K562 (cell line): ENCODE results near the gene SLC26A11. TPM values are rescaled to one million over a fixed set of nuclear protein-coding genes. Genes with fewer than 3 reads are reported as not detected.

ENCODE experiments used
- ATAC-seq: fragments of 200-7000 bp; cut with Tn5 transposase; 3 replicates; pipeline ENCODE4 v1.9.1; 2020; ENCODE audit warnings: moderate library complexity
- BruUV-seq: library from RNA; stranded (reverse); fragments of 400-500 nt; replicated peaks from 2 replicates; lab custom pipeline; 2021; lab: Mats Ljungman, UMichigan
- CTCF ChIA-PET: fragments of 300-600 bp; formaldehyde crosslinking; extraction: SDS; loops from one replicate; lab custom pipeline; 2021; ENCODE audit warnings: low intra/inter-chr PET ratio; lab: Yijun Ruan, JAX
- POLR2A ChIA-PET: fragments of 300-600, 350-650 bp; sonication (Branson Sonifier 250); formaldehyde crosslinking; extraction: SDS; loops from one replicate; lab custom pipeline; 2021; ENCODE audit warnings: antibody characterized with exemption, inconsistent platforms; lab: Yijun Ruan, JAX
- DNase-seq, 4 experiments: peaks; one replicate each; pipeline versions ENCODE4 v3.0.0 to v3.0.0-alpha.2; 2011 to 2018; ENCODE audit warnings: low spot score in 3 of 4, mixed read lengths in 3 of 4; ENCODE audit errors: extremely low read depth in 1 of 4
- FAIRE-seq: peaks from 2 replicates; lab custom pipeline; 2011; peaks lifted over from hg19 to GRCh38; lab: Jason Lieb, UNC
- H2AFZ ChIP-seq: 2 replicates; pipeline ENCODE4 v1.6.0; 2011; ENCODE audit warnings: low read depth, low read length, control low read depth, inconsistent platforms
- H3K27ac ChIP-seq: fragments of 200-600 bp; 3 replicates; pipeline ENCODE4 v1.8.0; 2011; ENCODE audit warnings: low read depth, mild to moderate bottlenecking, control low read depth, inconsistent platforms, low read length, moderate library complexity, mixed read lengths; ENCODE audit errors: extremely low read depth
- H3K27me3 ChIP-seq, 2 experiments: fragments of 300-600 bp in 1 of 2; 2 replicates in 1 of 2; 3 replicates in 1 of 2; pipeline versions ENCODE4 v1.6.0 to v1.8.0; 2011; ENCODE audit warnings: inconsistent platforms in 2 of 2, low read length in 2 of 2, mild to moderate bottlenecking in 1 of 2, mixed read lengths in 1 of 2, moderate library complexity in 1 of 2; ENCODE audit not compliant: control insufficient read depth in 2 of 2, insufficient read depth in 2 of 2
- H3K36me3 ChIP-seq: fragments of 300-600 bp; 3 replicates; pipeline ENCODE4 v1.8.0; 2011; ENCODE audit warnings: mild to moderate bottlenecking, low read length, inconsistent platforms; ENCODE audit not compliant: control insufficient read depth, insufficient read depth
- H3K4me1 ChIP-seq, 2 experiments: fragments of 200-600 bp in 1 of 2; replicated peaks in 1 of 2; 2 replicates in 1 of 2; 3 replicates in 1 of 2; pipeline versions ENCODE4 v1.5.1 to v1.8.0; 2011; ENCODE audit warnings: inconsistent platforms in 2 of 2, low read length in 2 of 2, mild to moderate bottlenecking in 1 of 2, mixed read lengths in 1 of 2, moderate library complexity in 1 of 2; ENCODE audit not compliant: control insufficient read depth in 2 of 2, insufficient read depth in 2 of 2
- H3K4me2 ChIP-seq: 2 replicates; pipeline ENCODE4 v1.6.1; 2011; ENCODE audit warnings: low read length, control low read depth, inconsistent platforms, mixed read lengths; ENCODE audit not compliant: insufficient read depth
- H3K4me3 ChIP-seq: fragments of 200-600 bp; sonication (generic), shearing (Covaris generic); 2 replicates; pipeline ENCODE4 v1.5.1; 2016; ENCODE audit warnings: control low read depth, inconsistent platforms
- H3K79me2 ChIP-seq: fragments of 200-600 bp; 3 replicates; pipeline ENCODE4 v1.8.0; 2011; ENCODE audit warnings: low read length, inconsistent platforms; ENCODE audit not compliant: control insufficient read depth, insufficient read depth
- H3K9ac ChIP-seq, 2 experiments: 2 replicates each; pipeline versions ENCODE4 v1.6.0 to v1.6.1; 2011; ENCODE audit warnings: low read depth in 2 of 2, low read length in 2 of 2, control low read depth in 1 of 2, inconsistent platforms in 1 of 2, mild to moderate bottlenecking in 1 of 2, mixed read lengths in 1 of 2; ENCODE audit not compliant: insufficient read depth in 1 of 2
- H3K9me1 ChIP-seq: one replicate; pipeline ENCODE4 v1.6.0; 2011; ENCODE audit warnings: inconsistent platforms, mild to moderate bottlenecking, low read length, moderate library complexity; ENCODE audit not compliant: control insufficient read depth, insufficient read depth
- H3K9me3 ChIP-seq: replicated peaks from 2 replicates; pipeline ENCODE4 v1.5.1; 2011; ENCODE audit warnings: low read depth, low read length, inconsistent platforms; ENCODE audit not compliant: control insufficient read depth, insufficient read depth
- H4K20me1 ChIP-seq: replicated peaks from 2 replicates; pipeline ENCODE4 v1.6.1; 2011; ENCODE audit warnings: low read length, inconsistent platforms, mixed read lengths; ENCODE audit not compliant: control insufficient read depth, insufficient read depth
- CAMTA2 ChIP-seq: fragments of 250-450 bp; sonication (Bioruptor Pico); conservative IDR thresholded peaks from 2 replicates; pipeline ENCODE4 v1.5.1; 2022
- CBFB ChIP-seq: sonication (generic); formaldehyde crosslinking; IDR thresholded peaks from 2 replicates; pipeline ENCODE4 v1.4.0; 2020; ENCODE audit warnings: mild to moderate bottlenecking, missing genetic modification reagents
- CCAR2 ChIP-seq: fragments of 200-400 bp; formaldehyde crosslinking; IDR thresholded peaks from 2 replicates; pipeline ENCODE4 v1.6.1; 2017; ENCODE audit warnings: mild to moderate bottlenecking, low read depth, low read length
- PHF21A ChIP-seq: fragments of 450-650 bp; IDR thresholded peaks from 2 replicates; pipeline ENCODE4 v1.6.1; 2017; ENCODE audit warnings: low read depth, borderline replicate concordance
- POLR2AphosphoS5 ChIP-seq: IDR thresholded peaks from 2 replicates; pipeline ENCODE4 v1.6.1; 2011; ENCODE audit warnings: mild to moderate bottlenecking, low read depth, low read length, moderate library complexity; ENCODE audit not compliant: control insufficient read depth, insufficient read depth
- SNAPC5 ChIP-seq: fragments of 250-450 bp; sonication (Bioruptor Pico); IDR thresholded peaks from 2 replicates; pipeline ENCODE4 v1.8.0; 2021; ENCODE audit warnings: moderate library complexity, mild to moderate bottlenecking, inconsistent platforms
- ZNF146 ChIP-seq: IDR thresholded peaks from one replicate; pipeline ENCODE4 v1.6.1; 2018; ENCODE audit warnings: missing compliant biosample characterization; ENCODE audit not compliant: unreplicated experiment
- ZNF24 ChIP-seq: fragments of 450-650 bp; IDR thresholded peaks from 2 replicates; pipeline ENCODE4 v1.6.1; 2016
- WGBS: fragments of 100-300 bp; shearing (Covaris generic); methylation state at CpG from one replicate; pipeline ENCODE4 v1.1.6; 2016; ENCODE audit warnings: low coverage, mixed read lengths; ENCODE audit not compliant: insufficient coverage; ENCODE audit errors: missing lambda C conversion rate; 5-methylcytosine and 5-hydroxymethylcytosine counted together
- in situ Hi-C: fragments of 300-500 bp; cut with MboI; formaldehyde crosslinking; loops from 4 replicates; pipeline ENCODE4 v1.15.0; 2018; ENCODE audit warnings: inconsistent platforms, mixed read lengths
- intact Hi-C: fragments of 100-400 bp; cut with micrococcal nuclease; formaldehyde crosslinking; loops from 2 replicates; pipeline ENCODE4 v1.14.2; 2022
- polyA plus RNA-seq, 8 experiments: library from polyadenylated mRNA; depleted of rRNA in 4 of 8; stranded (reverse) in 5 of 8; unstranded in 3 of 8; fragments of >200 nt; fragmentation: Nextera tagmentation in 2 of 8; fragmentation: Illumina TruSeq in 1 of 8; extraction: Ambion mirVana in 2 of 8; extraction: Trizol in 1 of 8; gene quantifications; 2 replicates each; pipeline versions ENCODE4 v1.2.1 to v1.2.3, GENCODE V29; 2011 to 2014; ENCODE audit warnings: inconsistent platforms in 1 of 8, missing spikeins in 1 of 8
- total RNA-seq, 7 experiments: library from RNA; depleted of rRNA in 6 of 7; stranded (reverse); fragments of >200 nt in 6 of 7; fragmentation: Illumina TruSeq in 2 of 7; extraction: Trizol in 2 of 7; gene quantifications; 2 replicates each; pipeline versions ENCODE4 v1.2.1 to v1.2.3, GENCODE V29; 2011 to 2021; ENCODE audit warnings: low replicate concordance in 1 of 7
- TF ChIP-seq, protein P1 (sequence below): IDR thresholded peaks from 3 replicates; pipeline ENCODE4 v1.6.1; 2011; ENCODE audit warnings: borderline replicate concordance, mild to moderate bottlenecking, moderate library complexity; ENCODE audit not compliant: insufficient read length; ENCODE audit errors: extremely low read depth

The SLC26A11 gene
- total and polyA plus RNA-seq, 9 of the 15 experiments (the other 6 are each of a cell fraction or from before 2014, with no cell fraction given) = 0.06 to 3.1 (median 1.2) TPM; not detected in 1

DNA sequence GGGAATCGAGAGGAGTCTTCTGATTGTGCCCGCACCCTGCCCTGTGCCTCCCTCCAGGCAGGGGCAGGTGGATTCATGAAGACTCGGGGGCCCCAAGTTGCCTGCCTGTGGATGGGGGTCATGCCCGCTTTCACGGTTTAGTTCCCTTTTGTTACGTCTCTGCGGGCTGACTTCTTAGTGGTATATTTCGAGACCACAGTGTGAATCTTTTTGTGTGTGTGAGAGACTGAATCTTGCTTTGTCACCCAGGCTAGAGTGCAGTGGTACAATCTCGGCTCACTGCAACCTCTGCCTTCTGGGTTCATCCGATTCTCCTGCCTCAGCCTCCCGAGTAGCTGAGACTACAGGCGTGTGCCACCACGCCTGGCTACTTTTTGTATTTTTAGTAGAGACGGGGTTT lies 22.3 kb downstream of the SLC26A11 start:
- FAIRE-seq = no peak
- H3K79me2 ChIP-seq = no peaks in the 10 kb centered on the region
- H2AFZ ChIP-seq = no peak overlapping the region
- H3K4me2 ChIP-seq = no peak overlapping the region
- H3K9me3 ChIP-seq = no peaks in the 10 kb centered on the region
- intact Hi-C loops (no loop called here), in situ Hi-C loops (no loop called here)
- WGBS = 72% methylated on average over 14 of the region's 14 CpGs
- H4K20me1 ChIP-seq = no peaks in the 10 kb centered on the region
- H3K27ac ChIP-seq = no peak overlapping the region
- no peaks in the 10 kb centered on the region for H3K27me3 ChIP-seq
- no peak for DNase-seq
- peaks cover 0 to 22% of the 10 kb centered on the region in 2 experiments; a peak in 2 of 5 replicates for H3K4me1 ChIP-seq
- H3K36me3 ChIP-seq = no peaks in the 10 kb centered on the region
- no peaks in the 10 kb centered on the region for H3K9me1 ChIP-seq
- CTCF ChIA-PET = no interaction called here
- H3K4me3 ChIP-seq = no peak overlapping the region
- no peak for ATAC-seq
- H3K9ac ChIP-seq = peak overlapping the region in 1 of 2 experiments; percentile 4; a peak in 1 of 4 replicates
- BruUV-seq = no TSS peak
- TF ChIP-seq SNAPC5 (CRISPR knock-in tag) = no peak
- TF ChIP-seq PHF21A = no peak
- no peak for TF ChIP-seq ZNF24
- POLR2A ChIA-PET = no interaction called here

- Histone ChIP-seq H3K4me3 (no peak overlapping the region), H3K4me2 (no peak overlapping the region), H3K4me1 (peaks cover 0 to 35% of the 10 kb centered on the region in 2 experiments; a peak in 2 of 5 replicates), H3K9ac (peak overlapping the region in 1 of 2 experiments; percentile 6; a peak in 1 of 4 replicates), H3K27ac (no peak overlapping the region), H2AFZ (no peak overlapping the region), H3K79me2 (no peaks in the 10 kb centered on the region), H3K9me1 (no peaks in the 10 kb centered on the region), H4K20me1 (no peaks in the 10 kb centered on the region), H3K9me3 (no peaks in the 10 kb centered on the region), H3K36me3 (no peaks in the 10 kb centered on the region), H3K27me3 (no peaks in the 10 kb centered on the region)
- BruUV-seq = no TSS peak
- in situ Hi-C loops = no loop called here
- intact Hi-C loops = no loop called here
- WGBS = 76% methylated on average over 26 of the region's 26 CpGs
- FAIRE-seq = no peak
- DNase-seq = no peak
- POLR2A ChIA-PET = interaction anchor here (0.5 to 0.9 kb wide), 3 partner anchors 14 to 349 kb away, joined by 3 read pairs; no protein-coding TSS in a partner anchor
- CTCF ChIA-PET = interaction anchor here (0.6 kb wide), 1 partner anchor 89 kb away, joined by 3 read pairs; no protein-coding TSS in a partner anchor
- ATAC-seq = no peak
- TF ChIP-seq CBFB (CRISPR knock-in tag) (no peak), ZNF146 (no peak), CCAR2 (no peak), CAMTA2 (no peak), POLR2AphosphoS5 (no peak)
- TF ChIP-seq, protein P1, sequence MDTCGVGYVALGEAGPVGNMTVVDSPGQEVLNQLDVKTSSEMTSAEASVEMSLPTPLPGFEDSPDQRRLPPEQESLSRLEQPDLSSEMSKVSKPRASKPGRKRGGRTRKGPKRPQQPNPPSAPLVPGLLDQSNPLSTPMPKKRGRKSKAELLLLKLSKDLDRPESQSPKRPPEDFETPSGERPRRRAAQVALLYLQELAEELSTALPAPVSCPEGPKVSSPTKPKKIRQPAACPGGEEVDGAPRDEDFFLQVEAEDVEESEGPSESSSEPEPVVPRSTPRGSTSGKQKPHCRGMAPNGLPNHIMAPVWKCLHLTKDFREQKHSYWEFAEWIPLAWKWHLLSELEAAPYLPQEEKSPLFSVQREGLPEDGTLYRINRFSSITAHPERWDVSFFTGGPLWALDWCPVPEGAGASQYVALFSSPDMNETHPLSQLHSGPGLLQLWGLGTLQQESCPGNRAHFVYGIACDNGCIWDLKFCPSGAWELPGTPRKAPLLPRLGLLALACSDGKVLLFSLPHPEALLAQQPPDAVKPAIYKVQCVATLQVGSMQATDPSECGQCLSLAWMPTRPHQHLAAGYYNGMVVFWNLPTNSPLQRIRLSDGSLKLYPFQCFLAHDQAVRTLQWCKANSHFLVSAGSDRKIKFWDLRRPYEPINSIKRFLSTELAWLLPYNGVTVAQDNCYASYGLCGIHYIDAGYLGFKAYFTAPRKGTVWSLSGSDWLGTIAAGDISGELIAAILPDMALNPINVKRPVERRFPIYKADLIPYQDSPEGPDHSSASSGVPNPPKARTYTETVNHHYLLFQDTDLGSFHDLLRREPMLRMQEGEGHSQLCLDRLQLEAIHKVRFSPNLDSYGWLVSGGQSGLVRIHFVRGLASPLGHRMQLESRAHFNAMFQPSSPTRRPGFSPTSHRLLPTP = no peak
These were observed 23.6 kb downstream of the SLC26A11 start for GRCh38 chr17:80243526-80244433.
